Endothelial cell of umbilical vein (primary cell): ENCODE measurements around the gene LATS1. TPM values are rescaled to one million over a fixed set of nuclear protein-coding genes. Genes with fewer than 3 reads are reported as not detected.

Source experiments
- BruUV-seq: library from RNA; stranded (reverse); fragments of 400-500 nt; replicated peaks from 2 replicates; lab custom pipeline; 2021; lab: Mats Ljungman, UMichigan
- CTCF ChIA-PET: fragments of 300-600, 350-600 bp; sonication (Branson Sonifier 250); formaldehyde crosslinking; loops from one replicate; lab custom pipeline; 2021; ENCODE audit warnings: antibody characterized with exemption, inconsistent platforms; lab: Charles Lee
- POLR2A ChIA-PET: fragments of 300-600, 350-600 bp; sonication (Branson Sonifier 250); formaldehyde crosslinking; loops from one replicate; lab custom pipeline; 2021; ENCODE audit warnings: antibody characterized with exemption, inconsistent platforms; lab: Charles Lee
- DNase-seq: peaks from one replicate; pipeline ENCODE4 v3.0.0-alpha.2; 2011; ENCODE audit warnings: low read depth, low spot score
- FAIRE-seq: peaks from 2 replicates; lab custom pipeline; 2011; peaks lifted over from hg19 to GRCh38; lab: Jason Lieb, UNC
- H2AFZ ChIP-seq: 2 replicates; pipeline ENCODE4 v1.6.0; 2012; ENCODE audit warnings: low read depth, low read length, control low read depth, inconsistent platforms
- H3K27ac ChIP-seq: 2 replicates; pipeline ENCODE4 v1.5.1; 2011; ENCODE audit warnings: low read depth, mild to moderate bottlenecking, control low read depth, low read length, moderate library complexity; ENCODE audit not compliant: insufficient read depth
- H3K27me3 ChIP-seq, 2 experiments: 2 replicates each; pipeline versions ENCODE4 v1.6.0 to v1.6.1; 2011; ENCODE audit warnings: low read length in 2 of 2, mixed read lengths in 1 of 2; ENCODE audit not compliant: control insufficient read depth in 2 of 2, insufficient read depth in 2 of 2
- H3K36me3 ChIP-seq, 2 experiments: 2 replicates in 1 of 2; 3 replicates in 1 of 2; pipeline ENCODE4 v1.5.1; 2011; ENCODE audit warnings: low read length in 2 of 2, mild to moderate bottlenecking in 1 of 2, moderate library complexity in 1 of 2; ENCODE audit not compliant: control insufficient read depth in 2 of 2, insufficient read depth in 2 of 2; ENCODE audit errors: extremely low read depth in 1 of 2
- H3K4me1 ChIP-seq: 3 replicates; pipeline ENCODE4 v1.5.1; 2011; ENCODE audit warnings: mild to moderate bottlenecking, low read length; ENCODE audit not compliant: control insufficient read depth, insufficient read depth; ENCODE audit errors: extremely low read depth
- H3K4me2 ChIP-seq: 2 replicates; pipeline ENCODE4 v1.6.1; 2011; ENCODE audit warnings: low read length, control low read depth, mixed read lengths; ENCODE audit not compliant: insufficient read depth
- H3K4me3 ChIP-seq, 3 experiments: fragments of 200-600 bp in 1 of 3; sonication (generic), shearing (Covaris generic) in 1 of 3; replicated peaks in 1 of 3; 2 replicates each; pipeline ENCODE4 v1.5.1; 2011 to 2016; ENCODE audit warnings: control low read depth in 3 of 3, low read length in 3 of 3, mild to moderate bottlenecking in 2 of 3, inconsistent platforms in 1 of 3, low read depth in 1 of 3, moderate library complexity in 1 of 3; ENCODE audit not compliant: insufficient read depth in 1 of 3
- H3K79me2 ChIP-seq: 2 replicates; pipeline ENCODE4 v1.6.0; 2012; ENCODE audit warnings: low read length, inconsistent platforms; ENCODE audit not compliant: control insufficient read depth, insufficient read depth
- H3K9ac ChIP-seq: replicated peaks from 2 replicates; pipeline ENCODE3; 2011; ENCODE audit warnings: low read length, control low read depth; ENCODE audit not compliant: insufficient read depth; ENCODE audit errors: extremely low read depth
- H3K9me1 ChIP-seq: replicated peaks from 3 replicates; pipeline ENCODE4 v1.6.0; 2011; ENCODE audit warnings: mild to moderate bottlenecking, low read length; ENCODE audit not compliant: control insufficient read depth, insufficient read depth; ENCODE audit errors: extremely low read depth
- H3K9me3 ChIP-seq: replicated peaks from 2 replicates; pipeline ENCODE4 v1.5.1; 2012; ENCODE audit warnings: low read length, inconsistent platforms; ENCODE audit not compliant: control insufficient read depth, insufficient read depth
- H4K20me1 ChIP-seq: replicated peaks from 2 replicates; pipeline ENCODE3; 2011; ENCODE audit warnings: mild to moderate bottlenecking, low read length; ENCODE audit not compliant: control insufficient read depth, insufficient read depth; ENCODE audit errors: extremely low read depth
- EZH2 ChIP-seq: IDR thresholded peaks from 2 replicates; pipeline ENCODE4 v1.6.1; 2012; ENCODE audit warnings: borderline replicate concordance, low read depth, mild to moderate bottlenecking, moderate library complexity, low read length, inconsistent platforms; ENCODE audit not compliant: severe bottlenecking
- FOS ChIP-seq: IDR thresholded peaks from 2 replicates; pipeline ENCODE4 v1.6.1; 2011; ENCODE audit warnings: mild to moderate bottlenecking, low read length, moderate library complexity, borderline replicate concordance; ENCODE audit not compliant: insufficient read depth
- GATA2 ChIP-seq: IDR thresholded peaks from 2 replicates; pipeline ENCODE4 v1.7.0; 2011; ENCODE audit warnings: low read depth, mild to moderate bottlenecking, moderate library complexity, mixed read lengths, low read length; ENCODE audit not compliant: insufficient read length, insufficient read depth
- JUN ChIP-seq: IDR thresholded peaks from 2 replicates; pipeline ENCODE4 v1.6.1; 2011; ENCODE audit warnings: borderline replicate concordance, low read depth; ENCODE audit not compliant: insufficient read length, insufficient read depth
- MYC ChIP-seq: IDR thresholded peaks from one replicate; pipeline ENCODE4 v1.6.1; 2011; ENCODE audit warnings: mild to moderate bottlenecking, low read depth, low read length
- POLR2A ChIP-seq: IDR thresholded peaks from 2 replicates; pipeline ENCODE4 v1.6.1; 2012; ENCODE audit warnings: low read depth, mild to moderate bottlenecking, control low read depth, low read length
- POLR2AphosphoS5 ChIP-seq: IDR thresholded peaks from 2 replicates; pipeline ENCODE4 v1.6.1; 2012; ENCODE audit warnings: low read depth, mild to moderate bottlenecking, control low read depth, low read length, moderate library complexity; ENCODE audit not compliant: insufficient read depth
- dilution Hi-C: fragments of 300-500 bp; cut with MboI; formaldehyde crosslinking; loops from one replicate; pipeline ENCODE4 v1.15.0; 2019; ENCODE audit warnings: low sequenced_read_pairs; ENCODE audit not compliant: extremely low pct_ligation_motif_present
- intact Hi-C: fragments of 100-400 bp; cut with micrococcal nuclease; formaldehyde crosslinking; loops from one replicate; pipeline ENCODE4 v1.10.0; 2022
- polyA plus RNA-seq, 4 experiments: library from polyadenylated mRNA; depleted of rRNA in 3 of 4; stranded (reverse) in 3 of 4; unstranded in 1 of 4; fragments of >200 nt; gene quantifications; 2 replicates each; pipeline versions ENCODE4 v1.2.1 to v1.2.3, GENCODE V29; 2011 to 2012; ENCODE audit warnings: missing spikeins in 1 of 4
- total RNA-seq: library from RNA; stranded (reverse); gene quantifications from 2 replicates; pipeline ENCODE4 v1.2.3, GENCODE V29; 2021
- TF ChIP-seq, protein P1 (sequence below): IDR thresholded peaks from 2 replicates; pipeline ENCODE4 v1.6.1; 2011; ENCODE audit not compliant: insufficient read depth, insufficient read length
- TF ChIP-seq, protein P2 (sequence below), 2 donors: IDR thresholded peaks; 1 replicate in 1 of 2; 2 replicates in 1 of 2; pipeline ENCODE4 v1.5.1; 2011; ENCODE audit warnings: low read length in 2 of 2, mild to moderate bottlenecking in 2 of 2, moderate library complexity in 2 of 2, control low read depth in 1 of 2, inconsistent platforms in 1 of 2, low read depth in 1 of 2; ENCODE audit not compliant: insufficient read depth in 1 of 2; ENCODE audit errors: extremely low read depth in 1 of 2

The LATS1 gene
- total and polyA plus RNA-seq, 2 donors (not counting 3 experiments of a cell fraction or from before 2014, with no cell fraction given): 8.4 to 27.6 TPM

DNA sequence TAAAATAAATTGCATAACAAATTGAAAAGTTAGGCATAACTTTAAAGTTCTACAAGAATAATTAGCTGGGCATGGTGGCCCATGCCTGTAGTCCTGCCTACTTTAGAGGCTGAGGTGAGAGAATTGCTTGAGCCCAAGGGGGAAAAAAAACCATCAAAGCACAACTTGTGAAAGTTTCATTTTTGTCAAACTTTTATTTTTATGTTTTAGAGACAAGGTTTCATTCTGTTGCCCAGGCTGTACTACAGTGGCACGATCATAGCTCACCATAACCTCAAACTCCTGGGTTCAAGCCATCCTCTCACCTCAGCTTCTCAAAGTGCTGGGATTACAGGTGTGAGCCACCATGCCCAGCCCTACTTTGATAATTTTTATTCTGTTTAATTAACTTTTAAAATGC lies 83.6 kb downstream of the LATS1 start:
- no TSS peak for BruUV-seq
- TF ChIP-seq, protein P1, sequence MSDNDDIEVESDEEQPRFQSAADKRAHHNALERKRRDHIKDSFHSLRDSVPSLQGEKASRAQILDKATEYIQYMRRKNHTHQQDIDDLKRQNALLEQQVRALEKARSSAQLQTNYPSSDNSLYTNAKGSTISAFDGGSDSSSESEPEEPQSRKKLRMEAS: no peak
- no peak for TF ChIP-seq MYC
- no peak for TF ChIP-seq POLR2AphosphoS5
- TF ChIP-seq JUN: no peak
- no peak for TF ChIP-seq FOS
- TF ChIP-seq, protein P2, sequence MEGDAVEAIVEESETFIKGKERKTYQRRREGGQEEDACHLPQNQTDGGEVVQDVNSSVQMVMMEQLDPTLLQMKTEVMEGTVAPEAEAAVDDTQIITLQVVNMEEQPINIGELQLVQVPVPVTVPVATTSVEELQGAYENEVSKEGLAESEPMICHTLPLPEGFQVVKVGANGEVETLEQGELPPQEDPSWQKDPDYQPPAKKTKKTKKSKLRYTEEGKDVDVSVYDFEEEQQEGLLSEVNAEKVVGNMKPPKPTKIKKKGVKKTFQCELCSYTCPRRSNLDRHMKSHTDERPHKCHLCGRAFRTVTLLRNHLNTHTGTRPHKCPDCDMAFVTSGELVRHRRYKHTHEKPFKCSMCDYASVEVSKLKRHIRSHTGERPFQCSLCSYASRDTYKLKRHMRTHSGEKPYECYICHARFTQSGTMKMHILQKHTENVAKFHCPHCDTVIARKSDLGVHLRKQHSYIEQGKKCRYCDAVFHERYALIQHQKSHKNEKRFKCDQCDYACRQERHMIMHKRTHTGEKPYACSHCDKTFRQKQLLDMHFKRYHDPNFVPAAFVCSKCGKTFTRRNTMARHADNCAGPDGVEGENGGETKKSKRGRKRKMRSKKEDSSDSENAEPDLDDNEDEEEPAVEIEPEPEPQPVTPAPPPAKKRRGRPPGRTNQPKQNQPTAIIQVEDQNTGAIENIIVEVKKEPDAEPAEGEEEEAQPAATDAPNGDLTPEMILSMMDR (IDR thresholded peaks at IDR 0.05; ENCODE audit: extremely low read depth in 1 of 2, insufficient read depth in 1 of 2, low read depth in 1 of 2, low read length in 2 of 2): no peak
- TF ChIP-seq POLR2A: no peak
- TF ChIP-seq EZH2: no peak
- TF ChIP-seq GATA2: no peak
- Histone ChIP-seq H3K9me1 (no peaks in the 10 kb centered on the region), H2AFZ (no peak overlapping the region), H3K79me2 (peaks cover 2% of the 10 kb centered on the region), H4K20me1 (no peaks in the 10 kb centered on the region), H3K4me2 (no peak overlapping the region), H3K9ac (no peak overlapping the region), H3K9me3 (no peaks in the 10 kb centered on the region), H3K4me3 (no peak overlapping the region), H3K36me3 (no peaks in the 10 kb centered on the region), H3K4me1 (no peaks in the 10 kb centered on the region), H3K27me3 (no peaks in the 10 kb centered on the region), H3K27ac (no peak overlapping the region)
- FAIRE-seq: no peak
- dilution Hi-C loops: no loop called here
- intact Hi-C loops: no loop called here
- ChIA-PET CTCF (no interaction called here), POLR2A (no interaction called here)
- DNase-seq: no peak
